OCI-LY7 (cell line): ENCODE measurements around the gene PLCB1. TPM values are rescaled to one million over a fixed set of nuclear protein-coding genes. Genes with fewer than 3 reads are reported as not detected.

Experiments
- BruUV-seq: library from RNA; stranded (reverse); fragments of 400-500 nt; replicated peaks from 2 replicates; lab custom pipeline; 2021; lab: Mats Ljungman, UMichigan
- CTCF ChIA-PET: fragments of 300-600 bp; sonication (Branson Sonifier 250); formaldehyde crosslinking; loops from one replicate; lab custom pipeline; 2022; ENCODE audit warnings: antibody characterized with exemption; ENCODE audit not compliant: unreplicated experiment; lab: Charles Lee
- POLR2A ChIA-PET: fragments of 300-600 bp; sonication (Branson Sonifier 250); formaldehyde crosslinking; loops from one replicate; lab custom pipeline; 2022; ENCODE audit warnings: antibody characterized with exemption; lab: Charles Lee
- DNase-seq: peaks from one replicate; pipeline ENCODE4 v3.0.0-alpha.2; 2015; ENCODE audit warnings: low spot score
- H2AFZ ChIP-seq: fragments of 200-600 bp; sonication (generic), shearing (Covaris generic); 2 replicates; pipeline ENCODE4 v1.6.1; 2014; ENCODE audit warnings: mild to moderate bottlenecking, antibody characterized with exemption, low read length, moderate library complexity
- H3K27ac ChIP-seq: fragments of 200-600 bp; sonication (generic); 2 replicates; pipeline ENCODE4 v1.5.1; 2014; ENCODE audit warnings: mixed run types, low read depth, mild to moderate bottlenecking, moderate library complexity, low read length, inconsistent platforms; ENCODE audit not compliant: poor library complexity, severe bottlenecking
- H3K36me3 ChIP-seq: fragments of 200-600 bp; sonication (generic); 2 replicates; pipeline ENCODE4 v1.6.1; 2014; ENCODE audit warnings: mild to moderate bottlenecking, antibody characterized with exemption, low read length, moderate library complexity, mixed read lengths; ENCODE audit not compliant: insufficient read depth
- H3K4me1 ChIP-seq: fragments of 200-600 bp; sonication (generic); 2 replicates; pipeline ENCODE4 v1.5.1; 2014; ENCODE audit warnings: mild to moderate bottlenecking, low read length; ENCODE audit not compliant: insufficient read depth, poor library complexity, severe bottlenecking
- H3K4me2 ChIP-seq: fragments of 200-600 bp; sonication (generic); 2 replicates; pipeline ENCODE4 v1.6.1; 2014; ENCODE audit warnings: mild to moderate bottlenecking, low read length
- H3K4me3 ChIP-seq: fragments of 200-600 bp; sonication (generic); 2 replicates; pipeline ENCODE4 v1.5.1; 2014; ENCODE audit warnings: mild to moderate bottlenecking, low read depth, low read length; ENCODE audit not compliant: poor library complexity, severe bottlenecking
- H3K79me2 ChIP-seq: fragments of 200-600 bp; sonication (generic); 2 replicates; pipeline ENCODE4 v1.6.1; 2016; ENCODE audit warnings: low read depth, mild to moderate bottlenecking, low read length, moderate library complexity, mixed read lengths; ENCODE audit not compliant: insufficient read depth
- H3K9me2 ChIP-seq: fragments of 200-600 bp; sonication (generic); 2 replicates; pipeline ENCODE4 v1.6.1; 2016; ENCODE audit warnings: mild to moderate bottlenecking, low read length, mixed read lengths; ENCODE audit not compliant: insufficient read depth
- H3K9me3 ChIP-seq: fragments of 200-600 bp; sonication (generic); 2 replicates; pipeline ENCODE4 v1.6.1; 2014; ENCODE audit warnings: mild to moderate bottlenecking, mixed run types, low read length, mixed read lengths
- H4K20me1 ChIP-seq: fragments of 200-600 bp; sonication (generic); 2 replicates; pipeline ENCODE4 v1.6.1; 2014; ENCODE audit warnings: mild to moderate bottlenecking, antibody characterized with exemption, low read length, moderate library complexity, mixed read lengths; ENCODE audit not compliant: insufficient read depth
- EZH2phosphoT487 ChIP-seq: fragments of 200-600 bp; sonication (generic); IDR thresholded peaks from 2 replicates; pipeline ENCODE4 v1.6.1; 2018; ENCODE audit warnings: low read depth, borderline replicate concordance, mild to moderate bottlenecking, mixed run types, antibody characterized with exemption, low read length, moderate library complexity, mixed read lengths
- intact Hi-C: fragments of 100-400 bp; cut with micrococcal nuclease; formaldehyde crosslinking; loops from one replicate; pipeline ENCODE4 v1.10.0; 2022; ENCODE audit not compliant: unreplicated experiment
- total RNA-seq, 2 experiments: library from RNA; depleted of rRNA in 1 of 2; stranded (reverse); fragments of >200 nt in 1 of 2; shearing (Covaris generic) in 1 of 2; gene quantifications; 2 replicates each; pipeline ENCODE4 v1.2.3, GENCODE V29; 2014 to 2022
- TF ChIP-seq, protein P1 (sequence below): fragments of 200-600 bp; sonication (generic); conservative IDR thresholded peaks from 2 replicates; pipeline ENCODE4 v1.5.1; 2014; ENCODE audit warnings: mild to moderate bottlenecking, antibody characterized with exemption, low read length, moderate library complexity, mixed read lengths

The PLCB1 gene
- total RNA-seq, 2 experiments from 2014 or later, result 14.6 to 30.5 TPM

DNA sequence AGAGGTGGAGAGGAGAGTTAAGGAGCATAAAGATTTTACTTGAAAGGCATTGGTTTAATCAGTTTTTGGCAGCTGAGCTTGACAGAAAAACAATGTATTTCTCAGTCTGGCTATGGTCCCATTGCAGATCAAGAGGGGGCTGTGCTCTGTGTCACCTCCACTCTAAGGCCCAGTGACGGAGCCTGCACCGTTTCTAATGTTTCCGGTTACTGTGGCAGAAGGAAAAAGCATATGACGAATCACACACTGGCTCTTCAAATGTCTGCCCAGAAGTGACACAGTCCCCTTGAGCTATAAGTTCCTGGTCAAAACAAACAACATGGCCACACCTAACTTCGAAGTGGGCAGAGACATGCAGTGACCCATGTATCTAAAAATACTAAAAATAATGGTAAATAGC, 372.0 kb downstream of the PLCB1 start:
- intact Hi-C loops, result no loop called here
- Histone ChIP-seq H2AFZ (no peak overlapping the region), H3K4me1 (no peaks in the 10 kb centered on the region), H3K9me2 (no peaks in the 10 kb centered on the region), H3K79me2 (no peaks in the 10 kb centered on the region), H3K9me3 (no peaks in the 10 kb centered on the region; the same call in 1 of the 2 replicates), H3K4me3 (no peak overlapping the region), H3K27ac (no peak overlapping the region), H3K36me3 (no peaks in the 10 kb centered on the region; the same call in 1 of the 2 replicates), H3K4me2 (no peak overlapping the region), H4K20me1 (no peaks in the 10 kb centered on the region)
- CTCF ChIA-PET, result no interaction called here
- TF ChIP-seq, protein P1, sequence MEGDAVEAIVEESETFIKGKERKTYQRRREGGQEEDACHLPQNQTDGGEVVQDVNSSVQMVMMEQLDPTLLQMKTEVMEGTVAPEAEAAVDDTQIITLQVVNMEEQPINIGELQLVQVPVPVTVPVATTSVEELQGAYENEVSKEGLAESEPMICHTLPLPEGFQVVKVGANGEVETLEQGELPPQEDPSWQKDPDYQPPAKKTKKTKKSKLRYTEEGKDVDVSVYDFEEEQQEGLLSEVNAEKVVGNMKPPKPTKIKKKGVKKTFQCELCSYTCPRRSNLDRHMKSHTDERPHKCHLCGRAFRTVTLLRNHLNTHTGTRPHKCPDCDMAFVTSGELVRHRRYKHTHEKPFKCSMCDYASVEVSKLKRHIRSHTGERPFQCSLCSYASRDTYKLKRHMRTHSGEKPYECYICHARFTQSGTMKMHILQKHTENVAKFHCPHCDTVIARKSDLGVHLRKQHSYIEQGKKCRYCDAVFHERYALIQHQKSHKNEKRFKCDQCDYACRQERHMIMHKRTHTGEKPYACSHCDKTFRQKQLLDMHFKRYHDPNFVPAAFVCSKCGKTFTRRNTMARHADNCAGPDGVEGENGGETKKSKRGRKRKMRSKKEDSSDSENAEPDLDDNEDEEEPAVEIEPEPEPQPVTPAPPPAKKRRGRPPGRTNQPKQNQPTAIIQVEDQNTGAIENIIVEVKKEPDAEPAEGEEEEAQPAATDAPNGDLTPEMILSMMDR, result no peak
- TF ChIP-seq EZH2phosphoT487, result no peak
- BruUV-seq, result no TSS peak
- DNase-seq, result no peak
- POLR2A ChIA-PET, result no interaction called here

DNA sequence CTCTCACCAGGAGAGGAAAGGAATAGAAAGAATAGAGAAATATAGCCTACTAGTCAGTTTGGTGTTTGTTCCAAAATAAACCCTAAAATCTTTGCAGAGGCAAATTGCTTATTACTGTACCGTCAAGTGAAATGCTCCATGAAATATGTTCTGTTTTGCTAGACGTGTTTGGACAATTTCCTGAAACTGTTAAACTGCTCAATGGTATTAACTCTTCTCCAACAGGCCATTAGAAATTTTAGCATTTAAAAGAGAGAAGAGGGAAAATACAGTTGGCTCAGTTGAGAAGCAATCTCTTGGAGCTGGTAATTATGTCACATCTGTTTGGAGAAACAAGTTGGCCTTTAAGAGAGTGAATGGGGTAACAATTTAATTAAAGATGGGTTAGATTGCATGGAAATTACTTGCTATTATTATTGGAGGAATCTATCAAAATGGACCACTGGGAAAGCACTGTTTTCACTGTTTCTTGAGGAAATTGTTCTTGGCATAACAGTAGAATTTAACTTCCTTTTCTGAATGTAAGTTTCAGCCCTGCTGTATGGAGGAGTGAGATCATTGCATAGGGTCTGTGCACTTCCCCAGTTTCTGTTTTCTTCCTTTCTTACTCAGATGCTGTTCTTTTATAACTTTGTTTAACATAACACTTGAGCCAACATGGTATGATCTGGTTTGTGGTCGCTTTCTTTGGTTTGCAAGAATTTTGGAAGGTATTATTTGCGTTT, 373.6 kb downstream of the PLCB1 start:
- no peaks in the 10 kb centered on the region for H3K4me1 ChIP-seq
- H3K36me3 ChIP-seq, result no peaks in the 10 kb centered on the region; the same call in 1 of the 2 replicates
- POLR2A ChIA-PET, result no interaction called here
- no peak overlapping the region for H3K4me3 ChIP-seq
- no peak for DNase-seq
- H3K27ac ChIP-seq, result no peak overlapping the region
- TF ChIP-seq, protein P1, result no peak
- no peak for TF ChIP-seq EZH2phosphoT487
- CTCF ChIA-PET, result no interaction called here
- no peaks in the 10 kb centered on the region for H3K9me2 ChIP-seq
- H3K9me3 ChIP-seq, result no peaks in the 10 kb centered on the region; the same call in 1 of the 2 replicates
- no peaks in the 10 kb centered on the region for H4K20me1 ChIP-seq
- no peaks in the 10 kb centered on the region for H3K79me2 ChIP-seq
- no TSS peak for BruUV-seq
- no peak overlapping the region for H3K4me2 ChIP-seq
- intact Hi-C loops, result no loop called here
- no peak overlapping the region for H2AFZ ChIP-seq

GRCh38 chr20:8507231-8507630, 375.2 kb downstream of the PLCB1 start:
- H3K4me2 ChIP-seq, result no peak overlapping the region
- H3K9me3 ChIP-seq, result no peaks in the 10 kb centered on the region; the same call in 1 of the 2 replicates
- no peak overlapping the region for H2AFZ ChIP-seq
- POLR2A ChIA-PET, result no interaction called here
- no peaks in the 10 kb centered on the region for H3K79me2 ChIP-seq
- no TSS peak for BruUV-seq
- no peak overlapping the region for H3K27ac ChIP-seq
- H4K20me1 ChIP-seq, result no peaks in the 10 kb centered on the region
- DNase-seq, result no peak
- TF ChIP-seq, protein P1, result no peak
- TF ChIP-seq EZH2phosphoT487, result no peak
- CTCF ChIA-PET, result no interaction called here
- no peak overlapping the region for H3K4me3 ChIP-seq
- no peaks in the 10 kb centered on the region for H3K4me1 ChIP-seq
- intact Hi-C loops, result no loop called here
- H3K36me3 ChIP-seq, result no peaks in the 10 kb centered on the region; the same call in 1 of the 2 replicates
- H3K9me2 ChIP-seq, result no peaks in the 10 kb centered on the region
